Stimulated activated CD8-positive, alpha-beta memory T cell treated with anti-CD3 and anti-CD28 coated beads, Interleukin-4, amount 100 ng/mL, for 24 hours (primary cell): ENCODE results near the gene LAT.
"Not testable (repeated sequence)": the region's sequence is repeated elsewhere in the genome, so short reads cannot be mapped to it uniquely, and the experiment has no call there.

Experiments used
- DNase-seq: peaks from one replicate; pipeline ENCODE4 v3.0.0-alpha.2; 2020; ENCODE audit warnings: low read depth

LAT gene

GRCh38 chr16:28984619-28985135, at the start of gene LAT:
LAT (plus strand) TSS chr16:28985052; CDS start chr16:28985418, 366 bp downstream.
- peak; percentile 71 for DNase-seq

- DNase-seq, result no peak
Measured at GRCh38 chr16:28935346-28935745, 49.5 kb upstream of the LAT start.

GRCh38 chr16:28935924-28936783, 48.7 kb upstream of the LAT start:
- DNase-seq, result peak; percentile 74

GRCh38 chr16:28936784-28937155, 48.1 kb upstream of the LAT start:
- DNase-seq, result no peak

GRCh38 chr16:28937222-28937876, 47.5 kb upstream of the LAT start:
- DNase-seq, result no peak

GRCh38 chr16:28938721-28939120, 46.1 kb upstream of the LAT start:
- no peak for DNase-seq

GRCh38 chr16:28939825-28940224, 45.0 kb upstream of the LAT start:
- not testable (repeated sequence) for DNase-seq

GRCh38 chr16:28943281-28943680, 41.6 kb upstream of the LAT start:
- DNase-seq, result no peak

- no peak for DNase-seq
Measured at GRCh38 chr16:28946681-28947080, 38.2 kb upstream of the LAT start.

GRCh38 chr16:28950648-28951409, 34.0 kb upstream of the LAT start, which contains the start of gene NFATC2IP:
NFATC2IP (plus strand) TSS chr16:28950937; CDS start chr16:28951012, 75 bp downstream.
- DNase-seq, result peak; percentile 99

- no peak for DNase-seq
Measured at GRCh38 chr16:28951410-28951943, 33.4 kb upstream of the LAT start.

GRCh38 chr16:28958216-28958615, 26.6 kb upstream of the LAT start:
- no peak for DNase-seq

GRCh38 chr16:28958836-28959235, 26.0 kb upstream of the LAT start:
- DNase-seq, result no peak

- DNase-seq, result no peak
Measured at GRCh38 chr16:28964072-28964471, 20.8 kb upstream of the LAT start.

- no peak for DNase-seq
Measured at GRCh38 chr16:28964496-28964895, 20.4 kb upstream of the LAT start.

GRCh38 chr16:28967156-28967555, 17.7 kb upstream of the LAT start:
- DNase-seq, result no peak

- not testable (repeated sequence) for DNase-seq
Measured at GRCh38 chr16:28969696-28970095, 15.2 kb upstream of the LAT start.

GRCh38 chr16:28974007-28974436, 10.8 kb upstream of the LAT start:
- no peak for DNase-seq

- peak; percentile 92 for DNase-seq
Measured at GRCh38 chr16:28974437-28975157, 10.3 kb upstream of the LAT start, which contains the start of gene SPNS1. SPNS1 (plus strand) TSS chr16:28974778; CDS start chr16:28975152, 374 bp downstream.

- no peak for DNase-seq
Measured at GRCh38 chr16:28975158-28975599, 9.7 kb upstream of the LAT start.
